GM23338 (cell line): ENCODE data around the gene AHNAK2. TPM values are rescaled to one million over a fixed set of nuclear protein-coding genes. Genes with fewer than 3 reads are reported as not detected.

ENCODE experiments used
- ATAC-seq: fragments of 200-7000 bp; cut with Tn5 transposase; 3 replicates; pipeline ENCODE4 v1.9.1; 2020
- DNase-seq: peaks from one replicate; pipeline ENCODE4 v3.0.0-alpha.2; 2015; ENCODE audit warnings: low spot score
- H2AFZ ChIP-seq: fragments of 200-600 bp; sonication (generic); 2 replicates; pipeline ENCODE4 v1.8.0; 2016; ENCODE audit warnings: antibody characterized with exemption, mild to moderate bottlenecking, moderate library complexity
- H3F3A ChIP-seq: fragments of 200-600 bp; sonication (generic); replicated peaks from 2 replicates; pipeline ENCODE4 v1.8.0; 2017; ENCODE audit warnings: antibody characterized with exemption, mixed run types, low read depth
- H3K27ac ChIP-seq: fragments of 200-600 bp; sonication (generic); 2 replicates; pipeline ENCODE4 v1.6.1; 2016; ENCODE audit warnings: low read depth
- H3K27me3 ChIP-seq: fragments of 200-600 bp; sonication (generic); 2 replicates; pipeline ENCODE4 v1.8.0; 2016; ENCODE audit warnings: mild to moderate bottlenecking, mixed run types, moderate library complexity; ENCODE audit not compliant: insufficient read depth
- H3K36me3 ChIP-seq: fragments of 200-600 bp; sonication (generic); 2 replicates; pipeline ENCODE4 v1.8.0; 2016; ENCODE audit warnings: mild to moderate bottlenecking; ENCODE audit not compliant: insufficient read depth
- H3K4me1 ChIP-seq: fragments of 200-600 bp; sonication (generic); 2 replicates; pipeline ENCODE4 v1.8.0; 2016; ENCODE audit warnings: mild to moderate bottlenecking, moderate library complexity; ENCODE audit not compliant: insufficient read depth
- H3K4me2 ChIP-seq: fragments of 200-600 bp; sonication (generic); 2 replicates; pipeline ENCODE4 v1.7.1; 2017; ENCODE audit warnings: mixed run types
- H3K4me3 ChIP-seq: fragments of 200-600 bp; sonication (generic); 2 replicates; pipeline ENCODE4 v1.6.1; 2016; ENCODE audit warnings: mixed run types
- H3K79me2 ChIP-seq: fragments of 200-600 bp; sonication (generic); replicated peaks from 2 replicates; pipeline ENCODE4 v1.8.0; 2017; ENCODE audit warnings: mild to moderate bottlenecking; ENCODE audit not compliant: insufficient read depth
- H3K9me2 ChIP-seq: fragments of 200-600 bp; sonication (generic); 2 replicates; pipeline ENCODE4 v1.8.0; 2017; ENCODE audit not compliant: insufficient read depth
- H4K20me1 ChIP-seq: fragments of 200-600 bp; sonication (generic); replicated peaks from 2 replicates; pipeline ENCODE4 v1.8.0; 2017; ENCODE audit warnings: mild to moderate bottlenecking; ENCODE audit not compliant: insufficient read depth
- H3K27ac Mint-ChIP-seq: 2 replicates; pipeline ENCODE4 v1.8.0; 2020; ENCODE audit warnings: inconsistent platforms, mild to moderate bottlenecking, moderate library complexity, mixed read lengths
- H3K27me3 Mint-ChIP-seq: 3 replicates; pipeline ENCODE4 v1.8.0; 2022; ENCODE audit warnings: low read depth, mild to moderate bottlenecking, moderate library complexity, mixed read lengths, inconsistent platforms; ENCODE audit not compliant: insufficient read depth, poor library complexity
- H3K36me3 Mint-ChIP-seq: 3 replicates; pipeline ENCODE4 v1.8.0; 2021; ENCODE audit warnings: low read depth, mild to moderate bottlenecking, inconsistent platforms, moderate library complexity, mixed read lengths
- H3K4me1 Mint-ChIP-seq: 3 replicates; pipeline ENCODE4 v1.8.0; 2020; ENCODE audit warnings: mild to moderate bottlenecking, inconsistent platforms, mixed read lengths
- H3K4me3 Mint-ChIP-seq: 3 replicates; pipeline ENCODE4 v1.8.0; 2021; ENCODE audit warnings: moderate library complexity, mild to moderate bottlenecking, inconsistent platforms, mixed read lengths
- H3K9me3 Mint-ChIP-seq: 3 replicates; pipeline ENCODE4 v1.8.0; 2020; ENCODE audit warnings: moderate library complexity, mild to moderate bottlenecking, inconsistent platforms, mixed read lengths
- CREB1 ChIP-seq: fragments of 250-450 bp; sonication (Bioruptor Pico); IDR thresholded peaks from 2 replicates; pipeline ENCODE4 v1.5.0; 2020; ENCODE audit warnings: low read depth, mild to moderate bottlenecking, moderate library complexity
- ETS1 ChIP-seq: IDR thresholded peaks from 2 replicates; pipeline ENCODE4 v1.6.1; 2016; ENCODE audit warnings: antibody characterized with exemption
- JUNB ChIP-seq: IDR thresholded peaks from one replicate; pipeline ENCODE4 v1.6.1; 2016; ENCODE audit warnings: antibody characterized with exemption; ENCODE audit not compliant: unreplicated experiment
- NANOG ChIP-seq: IDR thresholded peaks from 2 replicates; pipeline ENCODE4 v1.6.1; 2016; ENCODE audit warnings: antibody characterized with exemption, borderline replicate concordance
- ZNF114 ChIP-seq: fragments of 250-450 bp; sonication (Bioruptor Pico); IDR thresholded peaks from 2 replicates; pipeline ENCODE4 v1.5.0; 2020; ENCODE audit warnings: mild to moderate bottlenecking, moderate library complexity
- polyA plus RNA-seq: library from polyadenylated mRNA; unstranded; fragments of >200 nt; fragmentation: Nextera tagmentation; extraction: Ambion mirVana; gene quantifications from 2 replicates; pipeline ENCODE4 v1.2.1, GENCODE V29; 2016
- total RNA-seq: library from RNA; depleted of rRNA; stranded (reverse); fragments of >200 nt; shearing (Covaris generic); gene quantifications from 2 replicates; pipeline ENCODE4 v1.2.3, GENCODE V29; 2014
- TF ChIP-seq, protein P1 (sequence below): fragments of 250-450 bp; sonication (Bioruptor Pico); IDR thresholded peaks from 2 replicates; pipeline ENCODE4 v1.5.0; 2020; ENCODE audit warnings: mild to moderate bottlenecking, moderate library complexity
- TF ChIP-seq, protein P2 (sequence below), 2 experiments: fragments of 200-600 bp in 1 of 2; sonication (generic) in 1 of 2; conservative IDR thresholded peaks; 2 replicates each; pipeline versions ENCODE4 v1.5.1 to v1.6.1; 2016 to 2017; ENCODE audit warnings: antibody characterized with exemption in 2 of 2, low read depth in 2 of 2, mild to moderate bottlenecking in 2 of 2, moderate library complexity in 1 of 2
- TF ChIP-seq, protein P3 (sequence below): IDR thresholded peaks from one replicate; pipeline ENCODE4 v1.6.1; 2018; ENCODE audit warnings: antibody characterized with exemption; ENCODE audit not compliant: unreplicated experiment

Gene AHNAK2
- total and polyA plus RNA-seq, 2 experiments from 2014 or later = 1.1 to 2.6 TPM

GRCh38 chr14:104935026-104935650 is 43.0 kb downstream of the AHNAK2 start (continued):
- TF ChIP-seq, protein P1, sequence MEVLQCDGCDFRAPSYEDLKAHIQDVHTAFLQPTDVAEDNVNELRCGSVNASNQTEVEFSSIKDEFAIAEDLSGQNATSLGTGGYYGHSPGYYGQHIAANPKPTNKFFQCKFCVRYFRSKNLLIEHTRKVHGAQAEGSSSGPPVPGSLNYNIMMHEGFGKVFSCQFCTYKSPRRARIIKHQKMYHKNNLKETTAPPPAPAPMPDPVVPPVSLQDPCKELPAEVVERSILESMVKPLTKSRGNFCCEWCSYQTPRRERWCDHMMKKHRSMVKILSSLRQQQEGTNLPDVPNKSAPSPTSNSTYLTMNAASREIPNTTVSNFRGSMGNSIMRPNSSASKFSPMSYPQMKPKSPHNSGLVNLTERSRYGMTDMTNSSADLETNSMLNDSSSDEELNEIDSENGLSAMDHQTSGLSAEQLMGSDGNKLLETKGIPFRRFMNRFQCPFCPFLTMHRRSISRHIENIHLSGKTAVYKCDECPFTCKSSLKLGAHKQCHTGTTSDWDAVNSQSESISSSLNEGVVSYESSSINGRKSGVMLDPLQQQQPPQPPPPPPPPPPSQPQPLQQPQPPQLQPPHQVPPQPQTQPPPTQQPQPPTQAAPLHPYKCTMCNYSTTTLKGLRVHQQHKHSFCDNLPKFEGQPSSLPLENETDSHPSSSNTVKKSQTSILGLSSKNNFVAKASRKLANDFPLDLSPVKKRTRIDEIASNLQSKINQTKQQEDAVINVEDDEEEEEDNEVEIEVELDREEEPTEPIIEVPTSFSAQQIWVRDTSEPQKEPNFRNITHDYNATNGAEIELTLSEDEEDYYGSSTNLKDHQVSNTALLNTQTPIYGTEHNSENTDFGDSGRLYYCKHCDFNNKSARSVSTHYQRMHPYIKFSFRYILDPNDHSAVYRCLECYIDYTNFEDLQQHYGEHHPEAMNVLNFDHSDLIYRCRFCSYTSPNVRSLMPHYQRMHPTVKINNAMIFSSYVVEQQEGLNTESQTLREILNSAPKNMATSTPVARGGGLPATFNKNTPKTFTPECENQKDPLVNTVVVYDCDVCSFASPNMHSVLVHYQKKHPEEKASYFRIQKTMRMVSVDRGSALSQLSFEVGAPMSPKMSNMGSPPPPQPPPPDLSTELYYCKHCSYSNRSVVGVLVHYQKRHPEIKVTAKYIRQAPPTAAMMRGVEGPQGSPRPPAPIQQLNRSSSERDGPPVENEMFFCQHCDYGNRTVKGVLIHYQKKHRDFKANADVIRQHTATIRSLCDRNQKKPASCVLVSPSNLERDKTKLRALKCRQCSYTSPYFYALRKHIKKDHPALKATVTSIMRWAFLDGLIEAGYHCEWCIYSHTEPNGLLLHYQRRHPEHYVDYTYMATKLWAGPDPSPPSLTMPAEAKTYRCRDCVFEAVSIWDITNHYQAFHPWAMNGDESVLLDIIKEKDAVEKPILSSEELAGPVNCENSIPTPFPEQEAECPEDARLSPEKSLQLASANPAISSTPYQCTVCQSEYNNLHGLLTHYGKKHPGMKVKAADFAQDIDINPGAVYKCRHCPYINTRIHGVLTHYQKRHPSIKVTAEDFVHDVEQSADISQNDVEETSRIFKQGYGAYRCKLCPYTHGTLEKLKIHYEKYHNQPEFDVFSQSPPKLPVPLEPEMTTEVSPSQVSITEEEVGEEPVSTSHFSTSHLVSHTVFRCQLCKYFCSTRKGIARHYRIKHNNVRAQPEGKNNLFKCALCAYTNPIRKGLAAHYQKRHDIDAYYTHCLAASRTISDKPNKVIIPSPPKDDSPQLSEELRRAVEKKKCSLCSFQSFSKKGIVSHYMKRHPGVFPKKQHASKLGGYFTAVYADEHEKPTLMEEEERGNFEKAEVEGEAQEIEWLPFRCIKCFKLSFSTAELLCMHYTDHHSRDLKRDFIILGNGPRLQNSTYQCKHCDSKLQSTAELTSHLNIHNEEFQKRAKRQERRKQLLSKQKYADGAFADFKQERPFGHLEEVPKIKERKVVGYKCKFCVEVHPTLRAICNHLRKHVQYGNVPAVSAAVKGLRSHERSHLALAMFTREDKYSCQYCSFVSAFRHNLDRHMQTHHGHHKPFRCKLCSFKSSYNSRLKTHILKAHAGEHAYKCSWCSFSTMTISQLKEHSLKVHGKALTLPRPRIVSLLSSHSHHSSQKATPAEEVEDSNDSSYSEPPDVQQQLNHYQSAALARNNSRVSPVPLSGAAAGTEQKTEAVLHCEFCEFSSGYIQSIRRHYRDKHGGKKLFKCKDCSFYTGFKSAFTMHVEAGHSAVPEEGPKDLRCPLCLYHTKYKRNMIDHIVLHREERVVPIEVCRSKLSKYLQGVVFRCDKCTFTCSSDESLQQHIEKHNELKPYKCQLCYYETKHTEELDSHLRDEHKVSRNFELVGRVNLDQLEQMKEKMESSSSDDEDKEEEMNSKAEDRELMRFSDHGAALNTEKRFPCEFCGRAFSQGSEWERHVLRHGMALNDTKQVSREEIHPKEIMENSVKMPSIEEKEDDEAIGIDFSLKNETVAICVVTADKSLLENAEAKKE = no peak
- no peak for TF ChIP-seq ZNF114
- TF ChIP-seq, protein P2, sequence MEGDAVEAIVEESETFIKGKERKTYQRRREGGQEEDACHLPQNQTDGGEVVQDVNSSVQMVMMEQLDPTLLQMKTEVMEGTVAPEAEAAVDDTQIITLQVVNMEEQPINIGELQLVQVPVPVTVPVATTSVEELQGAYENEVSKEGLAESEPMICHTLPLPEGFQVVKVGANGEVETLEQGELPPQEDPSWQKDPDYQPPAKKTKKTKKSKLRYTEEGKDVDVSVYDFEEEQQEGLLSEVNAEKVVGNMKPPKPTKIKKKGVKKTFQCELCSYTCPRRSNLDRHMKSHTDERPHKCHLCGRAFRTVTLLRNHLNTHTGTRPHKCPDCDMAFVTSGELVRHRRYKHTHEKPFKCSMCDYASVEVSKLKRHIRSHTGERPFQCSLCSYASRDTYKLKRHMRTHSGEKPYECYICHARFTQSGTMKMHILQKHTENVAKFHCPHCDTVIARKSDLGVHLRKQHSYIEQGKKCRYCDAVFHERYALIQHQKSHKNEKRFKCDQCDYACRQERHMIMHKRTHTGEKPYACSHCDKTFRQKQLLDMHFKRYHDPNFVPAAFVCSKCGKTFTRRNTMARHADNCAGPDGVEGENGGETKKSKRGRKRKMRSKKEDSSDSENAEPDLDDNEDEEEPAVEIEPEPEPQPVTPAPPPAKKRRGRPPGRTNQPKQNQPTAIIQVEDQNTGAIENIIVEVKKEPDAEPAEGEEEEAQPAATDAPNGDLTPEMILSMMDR (conservative IDR thresholded peaks at IDR 0.05; ENCODE audit: low read depth in 2 of 2) = no peak

DNA sequence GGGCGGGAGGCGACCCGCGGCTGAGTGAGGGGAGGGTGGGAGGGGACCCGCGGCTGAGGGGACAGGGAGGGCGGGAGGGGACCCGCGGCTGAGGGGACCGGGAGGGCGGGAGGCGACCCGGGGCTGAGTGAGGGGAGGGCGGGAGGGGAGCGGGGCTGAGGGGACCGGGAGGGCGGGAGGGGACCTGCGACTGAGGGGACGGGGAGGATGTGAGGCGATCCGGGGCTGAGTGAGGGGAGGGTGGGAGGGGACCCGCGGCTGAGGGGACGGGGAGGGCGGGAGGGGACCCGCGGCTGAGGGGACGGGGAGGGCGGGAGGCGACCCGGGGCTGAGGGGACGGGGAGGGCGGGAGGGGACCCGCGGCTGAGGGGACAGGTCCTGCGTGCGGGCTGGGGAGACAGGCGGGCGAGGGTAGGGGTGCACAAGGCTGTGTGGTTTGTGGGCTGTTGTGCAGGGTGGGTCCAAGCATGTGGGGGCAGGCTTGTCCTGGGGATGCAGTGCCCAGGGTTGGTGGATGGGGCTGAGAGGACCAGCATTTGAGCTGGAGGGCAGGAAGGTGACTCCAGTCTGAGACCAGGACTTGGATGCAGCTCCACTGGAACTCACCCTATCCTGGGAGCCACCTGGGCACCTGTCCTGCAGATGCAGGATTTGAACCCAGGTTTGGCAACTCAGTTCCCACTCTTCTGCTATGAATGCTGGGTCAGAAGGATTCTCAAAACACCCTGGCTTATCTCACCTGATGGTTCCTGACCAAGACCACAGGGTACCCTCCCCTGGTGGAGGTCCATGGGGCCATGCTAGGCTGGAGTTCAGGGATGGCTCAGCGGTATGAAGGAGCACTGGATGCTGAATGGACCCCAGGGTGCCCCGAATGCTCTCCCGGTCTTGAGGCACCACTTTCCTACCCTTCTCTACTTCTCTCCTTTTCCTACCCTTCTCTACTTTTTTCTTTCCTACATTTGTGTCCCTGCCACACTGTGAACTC is 44.1 kb downstream of the AHNAK2 start:
- H3K4me3 ChIP-seq = peak overlapping the region; percentile 46
- no peak overlapping the region for H3K27ac Mint-ChIP-seq
- H3K4me1 ChIP-seq = peaks cover 3% of the 10 kb centered on the region; the same call in 1 of the 2 replicates
- H3K4me1 Mint-ChIP-seq = no peaks in the 10 kb centered on the region; the same call in 2 of the 3 replicates
- H3K36me3 Mint-ChIP-seq = peaks cover 3% of the 10 kb centered on the region; the same call in 1 of the 3 replicates
- H4K20me1 ChIP-seq = no peaks in the 10 kb centered on the region
- no peak overlapping the region for H2AFZ ChIP-seq
- H3K9me3 Mint-ChIP-seq = no peaks in the 10 kb centered on the region
- no peak for ATAC-seq
- no peak overlapping the region for H3K27ac ChIP-seq
- no peaks in the 10 kb centered on the region for H3F3A ChIP-seq
- H3K79me2 ChIP-seq = no peaks in the 10 kb centered on the region
- peak overlapping the region; percentile 64 for H3K4me3 Mint-ChIP-seq
- H3K36me3 ChIP-seq = no peaks in the 10 kb centered on the region
- H3K4me2 ChIP-seq = peak overlapping the region; percentile 68
- no peaks in the 10 kb centered on the region for H3K9me2 ChIP-seq
- H3K27me3 ChIP-seq = peaks cover 81% of the 10 kb centered on the region
- peaks cover 59% of the 10 kb centered on the region for H3K27me3 Mint-ChIP-seq
- DNase-seq = peak; percentile 38
- TF ChIP-seq, protein P3, sequence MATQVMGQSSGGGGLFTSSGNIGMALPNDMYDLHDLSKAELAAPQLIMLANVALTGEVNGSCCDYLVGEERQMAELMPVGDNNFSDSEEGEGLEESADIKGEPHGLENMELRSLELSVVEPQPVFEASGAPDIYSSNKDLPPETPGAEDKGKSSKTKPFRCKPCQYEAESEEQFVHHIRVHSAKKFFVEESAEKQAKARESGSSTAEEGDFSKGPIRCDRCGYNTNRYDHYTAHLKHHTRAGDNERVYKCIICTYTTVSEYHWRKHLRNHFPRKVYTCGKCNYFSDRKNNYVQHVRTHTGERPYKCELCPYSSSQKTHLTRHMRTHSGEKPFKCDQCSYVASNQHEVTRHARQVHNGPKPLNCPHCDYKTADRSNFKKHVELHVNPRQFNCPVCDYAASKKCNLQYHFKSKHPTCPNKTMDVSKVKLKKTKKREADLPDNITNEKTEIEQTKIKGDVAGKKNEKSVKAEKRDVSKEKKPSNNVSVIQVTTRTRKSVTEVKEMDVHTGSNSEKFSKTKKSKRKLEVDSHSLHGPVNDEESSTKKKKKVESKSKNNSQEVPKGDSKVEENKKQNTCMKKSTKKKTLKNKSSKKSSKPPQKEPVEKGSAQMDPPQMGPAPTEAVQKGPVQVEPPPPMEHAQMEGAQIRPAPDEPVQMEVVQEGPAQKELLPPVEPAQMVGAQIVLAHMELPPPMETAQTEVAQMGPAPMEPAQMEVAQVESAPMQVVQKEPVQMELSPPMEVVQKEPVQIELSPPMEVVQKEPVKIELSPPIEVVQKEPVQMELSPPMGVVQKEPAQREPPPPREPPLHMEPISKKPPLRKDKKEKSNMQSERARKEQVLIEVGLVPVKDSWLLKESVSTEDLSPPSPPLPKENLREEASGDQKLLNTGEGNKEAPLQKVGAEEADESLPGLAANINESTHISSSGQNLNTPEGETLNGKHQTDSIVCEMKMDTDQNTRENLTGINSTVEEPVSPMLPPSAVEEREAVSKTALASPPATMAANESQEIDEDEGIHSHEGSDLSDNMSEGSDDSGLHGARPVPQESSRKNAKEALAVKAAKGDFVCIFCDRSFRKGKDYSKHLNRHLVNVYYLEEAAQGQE = no peak
- no peak for TF ChIP-seq CREB1 (CRISPR knock-in tag)
- no peak for TF ChIP-seq NANOG
- TF ChIP-seq ETS1 = no peak
- no peak for TF ChIP-seq JUNB
